ENCODE results near the gene HCRT.
"Not testable (repeated sequence)": the region's sequence is repeated elsewhere in the genome, so short reads cannot be mapped to it uniquely, and the experiment has no call there.

The HCRT gene

GRCh38 chr17:42184713-42185620 is at the start of gene HCRT:
HCRT (minus strand) TSS chr17:42185452; CDS start chr17:42185365, 87 bp downstream.
- peak; percentile 26 for DNase-seq (ENCODE audit: low spot score)

GRCh38 chr17:42233994-42234393 is 48.7 kb upstream of the HCRT start:
- no peak for DNase-seq (ENCODE audit: low spot score)

GRCh38 chr17:42233156-42233555 is 47.9 kb upstream of the HCRT start:
- no peak for DNase-seq (ENCODE audit: low spot score)

- DNase-seq (ENCODE audit: low spot score): no peak
Observed at GRCh38 chr17:42230225-42230624, 45.0 kb upstream of the HCRT start.

GRCh38 chr17:42227849-42228700 is 42.8 kb upstream of the HCRT start:
- peak; percentile 43 for DNase-seq (ENCODE audit: low spot score)

- DNase-seq (ENCODE audit: low spot score): no peak
Observed at GRCh38 chr17:42225646-42226045, 40.4 kb upstream of the HCRT start.

- DNase-seq (ENCODE audit: low spot score): no peak
Observed at GRCh38 chr17:42224651-42225050, 39.4 kb upstream of the HCRT start.

GRCh38 chr17:42221886-42222745 is 36.9 kb upstream of the HCRT start:
- DNase-seq (ENCODE audit: low spot score): peak; percentile 53

GRCh38 chr17:42219280-42219679 is 34.0 kb upstream of the HCRT start:
- DNase-seq (ENCODE audit: low spot score): not testable (repeated sequence)

- no peak for DNase-seq (ENCODE audit: low spot score)
Observed at GRCh38 chr17:42214156-42214555, 28.9 kb upstream of the HCRT start.

- DNase-seq (ENCODE audit: low spot score): no peak
Observed at GRCh38 chr17:42212382-42212781, 27.1 kb upstream of the HCRT start.

- DNase-seq (ENCODE audit: low spot score): not testable (repeated sequence)
Observed at GRCh38 chr17:42211921-42212341, 26.7 kb upstream of the HCRT start.

- DNase-seq (ENCODE audit: low spot score): no peak
Observed at GRCh38 chr17:42210046-42210445, 24.8 kb upstream of the HCRT start.

- not testable (repeated sequence) for DNase-seq (ENCODE audit: low spot score)
Observed at GRCh38 chr17:42206153-42206612, 20.9 kb upstream of the HCRT start.

GRCh38 chr17:42203354-42203753 is 18.1 kb upstream of the HCRT start:
- peak; percentile 60 for DNase-seq (ENCODE audit: low spot score)

- peak; percentile 54 for DNase-seq (ENCODE audit: low spot score)
Observed at GRCh38 chr17:42202696-42203095, 17.4 kb upstream of the HCRT start.

- no peak for DNase-seq (ENCODE audit: low spot score)
Observed at GRCh38 chr17:42202159-42202558, 16.9 kb upstream of the HCRT start.

- no peak for DNase-seq (ENCODE audit: low spot score)
Observed at GRCh38 chr17:42201458-42201772, 16.2 kb upstream of the HCRT start.

- no peak for DNase-seq (ENCODE audit: low spot score)
Observed at GRCh38 chr17:42200706-42201457, 15.6 kb upstream of the HCRT start.

GRCh38 chr17:42199416-42200011 is 14.3 kb upstream of the HCRT start:
- no peak for DNase-seq (ENCODE audit: low spot score)

- DNase-seq (ENCODE audit: low spot score): no peak
Observed at GRCh38 chr17:42198897-42199296, 13.6 kb upstream of the HCRT start.

All from kidney tubule cell (primary cell).